Activated T-helper 1 cell treated with Interleukin-2 at 50 U/mL for 16 hours (primary cell): ENCODE data around the gene GBP2.

Experiments used
- DNase-seq: peaks from one replicate; pipeline ENCODE4 v3.0.0-alpha.2; 2020; ENCODE audit warnings: low read depth

The GBP2 gene

GRCh38 chr1:89064632-89065031, 61.3 kb downstream of the GBP2 start:
- DNase-seq, result no peak

GRCh38 chr1:89063094-89063493, 62.8 kb downstream of the GBP2 start:
- DNase-seq, result no peak

GRCh38 chr1:89060091-89060490, 65.8 kb downstream of the GBP2 start:
- no peak for DNase-seq
